Left ventricle myocardium inferior (tissue), 1 donor: ENCODE results near the gene CADPS. TPM values are rescaled to one million over a fixed set of nuclear protein-coding genes. Genes with fewer than 3 reads are reported as not detected.

ENCODE experiments used
- DNase-seq: peaks from one replicate; pipeline ENCODE4 v3.0.0-alpha.2; 2020
- H3K27ac ChIP-seq: fragments of 200-600 bp; replicated peaks from 2 replicates; pipeline ENCODE4 v1.8.0; 2021
- H3K27me3 ChIP-seq: fragments of 200-600 bp; 2 replicates; pipeline ENCODE4 v1.8.0; 2021; ENCODE audit warnings: low read depth
- H3K36me3 ChIP-seq: fragments of 200-600 bp; 2 replicates; pipeline ENCODE4 v1.8.0; 2021
- H3K4me1 ChIP-seq: fragments of 200-600 bp; 2 replicates; pipeline ENCODE4 v1.8.0; 2021
- H3K4me3 ChIP-seq: fragments of 200-600 bp; 2 replicates; pipeline ENCODE4 v1.8.0; 2021; ENCODE audit warnings: mild to moderate bottlenecking, moderate library complexity
- H3K9me3 ChIP-seq: fragments of 200-600 bp; replicated peaks from 2 replicates; pipeline ENCODE4 v1.8.0; 2021
- intact Hi-C: fragments of 100-400 bp; cut with micrococcal nuclease; formaldehyde crosslinking; loops from one replicate; pipeline ENCODE4 v1.11.0; 2022
- total RNA-seq: library from RNA; stranded (reverse); fragmentation: NEBNext Ultra II Directional; extraction: Animal tissue kit (Norgen Biotek cat#: 25700); gene quantifications from one replicate; pipeline ENCODE4 v1.2.1, GENCODE V29; 2021
- TF ChIP-seq, protein P1 (sequence below): fragments of 200-600 bp; IDR thresholded peaks from 2 replicates; pipeline ENCODE4 v1.8.0; 2021; ENCODE audit warnings: antibody characterized with exemption, mild to moderate bottlenecking, borderline replicate concordance
- donor health status: DM: no; HTN: yes; CAD: no; lungs with severe emphysema.

CADPS gene
- total RNA-seq, 1 donor from 2014 or later = 25.0 TPM

- no peaks in the 10 kb centered on the region for H3K36me3 ChIP-seq
- no peak overlapping the region for H3K4me3 ChIP-seq
- H3K4me1 ChIP-seq = peaks cover 9% of the 10 kb centered on the region
- intact Hi-C loops = no loop called here
- H3K27ac ChIP-seq = no peak overlapping the region
- H3K9me3 ChIP-seq = no peaks in the 10 kb centered on the region
- DNase-seq = no peak
- peaks cover 3% of the 10 kb centered on the region for H3K27me3 ChIP-seq
- TF ChIP-seq, protein P1, sequence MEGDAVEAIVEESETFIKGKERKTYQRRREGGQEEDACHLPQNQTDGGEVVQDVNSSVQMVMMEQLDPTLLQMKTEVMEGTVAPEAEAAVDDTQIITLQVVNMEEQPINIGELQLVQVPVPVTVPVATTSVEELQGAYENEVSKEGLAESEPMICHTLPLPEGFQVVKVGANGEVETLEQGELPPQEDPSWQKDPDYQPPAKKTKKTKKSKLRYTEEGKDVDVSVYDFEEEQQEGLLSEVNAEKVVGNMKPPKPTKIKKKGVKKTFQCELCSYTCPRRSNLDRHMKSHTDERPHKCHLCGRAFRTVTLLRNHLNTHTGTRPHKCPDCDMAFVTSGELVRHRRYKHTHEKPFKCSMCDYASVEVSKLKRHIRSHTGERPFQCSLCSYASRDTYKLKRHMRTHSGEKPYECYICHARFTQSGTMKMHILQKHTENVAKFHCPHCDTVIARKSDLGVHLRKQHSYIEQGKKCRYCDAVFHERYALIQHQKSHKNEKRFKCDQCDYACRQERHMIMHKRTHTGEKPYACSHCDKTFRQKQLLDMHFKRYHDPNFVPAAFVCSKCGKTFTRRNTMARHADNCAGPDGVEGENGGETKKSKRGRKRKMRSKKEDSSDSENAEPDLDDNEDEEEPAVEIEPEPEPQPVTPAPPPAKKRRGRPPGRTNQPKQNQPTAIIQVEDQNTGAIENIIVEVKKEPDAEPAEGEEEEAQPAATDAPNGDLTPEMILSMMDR = no peak
Observed at GRCh38 chr3:62571916-62572315, 303.3 kb downstream of the CADPS start.

GRCh38 chr3:62570888-62571287, 304.3 kb downstream of the CADPS start:
- Histone ChIP-seq H3K4me1 (peaks cover 9% of the 10 kb centered on the region), H3K9me3 (no peaks in the 10 kb centered on the region), H3K4me3 (no peak overlapping the region), H3K27me3 (peaks cover 3% of the 10 kb centered on the region), H3K36me3 (no peaks in the 10 kb centered on the region), H3K27ac (no peak overlapping the region)
- DNase-seq = no peak
- TF ChIP-seq, protein P1 = no peak
- intact Hi-C loops = no loop called here

GRCh38 chr3:62569609-62570008, 305.6 kb downstream of the CADPS start:
- no peak for DNase-seq
- H3K4me3 ChIP-seq = no peak overlapping the region
- intact Hi-C loops = no loop called here
- no peaks in the 10 kb centered on the region for H3K36me3 ChIP-seq
- no peaks in the 10 kb centered on the region for H3K27me3 ChIP-seq
- peaks cover 9% of the 10 kb centered on the region for H3K4me1 ChIP-seq
- no peak overlapping the region for H3K27ac ChIP-seq
- TF ChIP-seq, protein P1 = no peak
- no peaks in the 10 kb centered on the region for H3K9me3 ChIP-seq

DNA sequence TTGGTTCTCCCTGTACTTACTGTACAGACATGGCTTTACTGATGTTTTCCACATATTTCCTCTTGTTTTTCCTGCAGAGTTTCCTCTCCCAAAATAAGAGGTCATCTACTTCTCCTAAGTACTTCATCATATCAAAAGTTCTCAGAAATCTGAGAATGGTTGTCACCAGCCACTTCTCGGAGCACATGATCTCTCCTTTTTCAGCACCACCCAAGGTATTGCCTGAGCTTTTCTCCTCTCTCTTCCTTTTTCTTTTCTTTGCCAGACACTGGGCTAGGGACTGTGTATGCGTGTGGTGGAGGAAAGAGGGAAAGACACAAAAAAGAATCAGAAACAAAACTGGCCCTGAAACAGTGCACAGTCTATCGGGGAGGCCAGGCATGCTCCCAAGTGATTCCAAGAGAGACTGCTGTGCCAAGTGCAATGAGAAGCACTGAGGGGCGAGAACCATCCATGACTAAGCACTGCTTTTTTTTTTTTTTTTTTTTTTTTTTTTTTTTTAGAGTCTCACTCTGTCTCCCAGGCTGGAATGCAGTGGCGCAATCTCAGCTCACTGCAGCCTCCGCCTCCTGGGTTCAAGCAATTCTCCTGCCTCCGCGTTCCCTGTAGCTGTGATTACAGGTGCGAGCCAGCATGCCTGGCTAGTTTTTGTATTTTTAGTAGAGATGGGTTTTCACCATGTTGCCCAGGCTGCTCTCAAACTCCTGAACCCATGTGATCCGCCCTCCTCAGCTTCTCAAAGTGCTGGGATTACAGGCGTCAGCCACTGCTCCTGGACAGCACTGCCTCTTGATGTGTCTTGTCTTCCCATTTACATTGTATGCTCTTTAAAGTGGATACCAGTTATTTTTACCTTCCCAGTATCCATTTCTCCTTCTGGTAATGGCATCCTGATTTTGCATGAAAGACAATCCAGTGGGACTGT, 307.9 kb downstream of the CADPS start:
- DNase-seq = no peak

DNA sequence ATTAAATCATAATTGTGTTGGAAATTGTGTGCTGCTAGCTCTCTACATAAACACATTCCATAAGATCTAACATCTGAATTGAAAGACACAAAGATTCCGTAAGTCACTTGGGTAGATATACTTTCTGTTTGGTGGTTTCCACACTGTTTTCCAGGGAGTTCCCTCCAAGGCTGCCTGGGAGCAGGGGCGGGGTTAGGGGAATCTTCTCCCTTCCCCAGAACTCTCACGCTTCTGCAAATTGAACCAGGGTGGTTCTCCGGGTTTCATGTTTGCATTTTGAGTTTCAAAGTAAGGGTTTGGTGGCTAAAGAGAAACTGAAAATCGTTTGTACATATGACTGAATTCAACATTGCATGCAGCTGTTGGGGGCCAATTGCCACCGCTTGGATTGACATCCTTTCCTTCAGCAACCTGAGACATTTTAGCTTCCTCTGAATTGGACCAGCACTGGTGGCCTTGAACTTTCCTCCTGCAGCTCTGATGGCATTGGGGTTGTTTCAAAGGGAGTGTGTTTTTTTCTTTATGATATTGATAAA, 309.1 kb downstream of the CADPS start:
- intact Hi-C loops = no loop called here
- DNase-seq = no peak
- no peak overlapping the region for H3K4me3 ChIP-seq
- H3K27ac ChIP-seq = no peak overlapping the region
- H3K4me1 ChIP-seq = peaks cover 9% of the 10 kb centered on the region
- no peaks in the 10 kb centered on the region for H3K36me3 ChIP-seq
- H3K27me3 ChIP-seq = no peaks in the 10 kb centered on the region
- no peaks in the 10 kb centered on the region for H3K9me3 ChIP-seq
- TF ChIP-seq, protein P1 = no peak

More for the DNA sequence above, 307.9 kb downstream of the CADPS start:
- H3K9me3 ChIP-seq = no peaks in the 10 kb centered on the region
- intact Hi-C loops = no loop called here
- H3K4me3 ChIP-seq = no peak overlapping the region
- no peaks in the 10 kb centered on the region for H3K36me3 ChIP-seq
- H3K4me1 ChIP-seq = peaks cover 9% of the 10 kb centered on the region
- H3K27ac ChIP-seq = no peak overlapping the region
- no peaks in the 10 kb centered on the region for H3K27me3 ChIP-seq
- TF ChIP-seq, protein P1 = no peak
